PC-9 (cell line): ENCODE measurements around the gene PPP1R15B.

Experiments used
- CTCF ChIP-seq: fragments of 200-600 bp; sonication (generic); conservative IDR thresholded peaks from 2 replicates; pipeline ENCODE4 v1.6.1; 2017; ENCODE audit warnings: mixed run types, antibody characterized with exemption, mild to moderate bottlenecking, moderate library complexity
- EZH2 ChIP-seq: fragments of 200-600 bp; sonication (generic); IDR thresholded peaks from 2 replicates; pipeline ENCODE4 v1.8.0; 2017; ENCODE audit warnings: antibody characterized with exemption, low read depth

GRCh38 chr1:204360314-204360713, 51.3 kb downstream of the PPP1R15B start:
- TF ChIP-seq CTCF (no peak), EZH2 (no peak)
